H1 (cell line): ENCODE results near the gene PLCH2. TPM values are rescaled to one million over a fixed set of nuclear protein-coding genes. Genes with fewer than 3 reads are reported as not detected.

ENCODE experiments used
- CTCF ChIA-PET: fragments of 300-600 bp; sonication (Branson Sonifier 250); formaldehyde crosslinking; loops from one replicate; lab custom pipeline; 2021; ENCODE audit not compliant: partially characterized antibody; lab: Charles Lee
- POLR2A ChIA-PET: fragments of 300-600 bp; sonication (Branson Sonifier 250); formaldehyde crosslinking; loops from one replicate; lab custom pipeline; 2021; ENCODE audit warnings: inconsistent platforms; ENCODE audit not compliant: partially characterized antibody; lab: Charles Lee
- DNase-seq, 2 experiments: peaks; one replicate each; pipeline versions ENCODE4 v3.0.0 to v3.0.0-alpha.2; 2010 to 2022; ENCODE audit warnings: low spot score in 2 of 2, low read depth in 1 of 2, mixed read lengths in 1 of 2
- FAIRE-seq: peaks from 2 replicates; lab custom pipeline; 2011; peaks lifted over from hg19 to GRCh38; lab: Jason Lieb, UNC
- H2AFZ ChIP-seq: 2 replicates; pipeline ENCODE4 v1.8.1; 2012; ENCODE audit warnings: low read length, inconsistent platforms
- H2AK5ac ChIP-seq: 2 replicates; pipeline ENCODE4 v1.6.1; 2013; ENCODE audit warnings: low read depth, low read length
- H2BK120ac ChIP-seq: replicated peaks from 2 replicates; pipeline ENCODE3; 2013; ENCODE audit warnings: low read depth, low read length, inconsistent platforms
- H2BK12ac ChIP-seq: 2 replicates; pipeline ENCODE4 v1.6.1; 2013; ENCODE audit warnings: low read depth, low read length
- H2BK15ac ChIP-seq: 2 replicates; pipeline ENCODE4 v1.6.1; 2013; ENCODE audit warnings: low read length
- H2BK20ac ChIP-seq: 2 replicates; pipeline ENCODE4 v1.6.1; 2013; ENCODE audit warnings: low read length
- H2BK5ac ChIP-seq: 2 replicates; pipeline ENCODE4 v1.6.1; 2013; ENCODE audit warnings: low read depth, low read length
- H3K14ac ChIP-seq: 2 replicates; pipeline ENCODE4 v1.6.1; 2013; ENCODE audit warnings: inconsistent platforms; ENCODE audit not compliant: insufficient read length
- H3K18ac ChIP-seq: 2 replicates; pipeline ENCODE4 v1.6.1; 2013; ENCODE audit warnings: low read length; ENCODE audit errors: extremely low read depth
- H3K23ac ChIP-seq: 2 replicates; pipeline ENCODE4 v1.6.1; 2013; ENCODE audit warnings: inconsistent platforms; ENCODE audit not compliant: insufficient read length
- H3K23me2 ChIP-seq: 2 replicates; pipeline ENCODE4 v1.6.1; 2013; ENCODE audit warnings: low read depth, low read length
- H3K27ac ChIP-seq: 2 replicates; pipeline ENCODE4 v1.6.1; 2011; ENCODE audit warnings: low read depth, low read length, inconsistent platforms
- H3K27me3 ChIP-seq, 4 experiments: replicated peaks in 1 of 4; 1 replicate in 1 of 4; 2 replicates in 3 of 4; pipeline versions ENCODE4 v1.6.1 to v1.8.1; 2011 to 2013; ENCODE audit warnings: low read length in 3 of 4, mild to moderate bottlenecking in 3 of 4, inconsistent platforms in 2 of 4, mixed read lengths in 2 of 4, moderate library complexity in 1 of 4; ENCODE audit not compliant: control insufficient read depth in 3 of 4, insufficient read depth in 3 of 4; ENCODE audit errors: extremely low read depth in 1 of 4
- H3K36me3 ChIP-seq, 4 experiments: 2 replicates each; pipeline versions ENCODE4 v1.6.1 to v1.8.1; 2011 to 2013; ENCODE audit warnings: mild to moderate bottlenecking in 4 of 4, low read length in 3 of 4, moderate library complexity in 2 of 4, control low read depth in 1 of 4, inconsistent platforms in 1 of 4; ENCODE audit not compliant: insufficient read depth in 4 of 4, control insufficient read depth in 2 of 4
- H3K4ac ChIP-seq: replicated peaks from 2 replicates; pipeline ENCODE3; 2013; ENCODE audit warnings: low read length, low read depth, mixed read lengths, inconsistent platforms; ENCODE audit not compliant: insufficient read length
- H3K4me1 ChIP-seq, 4 experiments: replicated peaks in 1 of 4; 1 replicate in 1 of 4; 2 replicates in 3 of 4; pipeline versions ENCODE4 v1.6.1 to v1.8.1; 2011 to 2013; ENCODE audit warnings: low read length in 3 of 4, inconsistent platforms in 2 of 4, mixed read lengths in 1 of 4; ENCODE audit not compliant: insufficient read depth in 4 of 4, control insufficient read depth in 3 of 4
- H3K4me2 ChIP-seq, 2 experiments: 2 replicates each; pipeline versions ENCODE4 v1.6.1 to v1.8.1; 2011 to 2013; ENCODE audit warnings: low read depth in 2 of 2, low read length in 2 of 2, control low read depth in 1 of 2, inconsistent platforms in 1 of 2, mild to moderate bottlenecking in 1 of 2; ENCODE audit not compliant: insufficient read depth in 1 of 2
- H3K4me3 ChIP-seq, 4 experiments: fragments of 200-600, 300-600 bp in 1 of 4; sonication (generic), shearing (Covaris generic), sonication (Bioruptor Twin) in 1 of 4; 2 replicates each; pipeline versions ENCODE4 v1.5.1 to v1.8.1; 2011 to 2016; ENCODE audit warnings: low read length in 4 of 4, low read depth in 3 of 4, control low read depth in 2 of 4, inconsistent platforms in 2 of 4, mild to moderate bottlenecking in 2 of 4, mixed read lengths in 1 of 4, moderate library complexity in 1 of 4; ENCODE audit not compliant: insufficient read depth in 2 of 4; ENCODE audit errors: extremely low read depth in 1 of 4
- H3K56ac ChIP-seq: replicated peaks from 2 replicates; pipeline ENCODE3; 2013; ENCODE audit warnings: low read depth, mild to moderate bottlenecking, mixed read lengths, low read length, inconsistent platforms; ENCODE audit not compliant: insufficient read length
- H3K79me1 ChIP-seq: 2 replicates; pipeline ENCODE4 v1.6.1; 2013; ENCODE audit warnings: low read depth, low read length, control low read depth
- H3K79me2 ChIP-seq, 2 experiments: 2 replicates each; pipeline versions ENCODE4 v1.6.1 to v1.8.1; 2012 to 2013; ENCODE audit warnings: low read length in 2 of 2, mild to moderate bottlenecking in 2 of 2, inconsistent platforms in 1 of 2; ENCODE audit not compliant: insufficient read depth in 2 of 2, control insufficient read depth in 1 of 2
- H3K9ac ChIP-seq, 4 experiments: replicated peaks in 1 of 4; 1 replicate in 1 of 4; 2 replicates in 3 of 4; pipeline versions ENCODE4 v1.6.1 to v1.8.1; 2011 to 2013; ENCODE audit warnings: low read depth in 3 of 4, low read length in 3 of 4, control low read depth in 2 of 4, mild to moderate bottlenecking in 2 of 4, moderate library complexity in 2 of 4, inconsistent platforms in 1 of 4; ENCODE audit errors: extremely low read depth in 1 of 4
- H3K9me3 ChIP-seq, 2 experiments: 2 replicates each; pipeline versions ENCODE4 v1.6.1 to v1.8.1; 2012 to 2013; ENCODE audit warnings: mild to moderate bottlenecking in 2 of 2, moderate library complexity in 2 of 2, control low read depth in 1 of 2, inconsistent platforms in 1 of 2, low read depth in 1 of 2, low read length in 1 of 2, mixed read lengths in 1 of 2; ENCODE audit not compliant: insufficient read depth in 2 of 2
- H4K20me1 ChIP-seq, 2 experiments: replicated peaks in 1 of 2; 2 replicates each; pipeline versions ENCODE3 to v1.8.1; 2011 to 2013; ENCODE audit warnings: inconsistent platforms in 2 of 2, low read length in 2 of 2, mild to moderate bottlenecking in 1 of 2; ENCODE audit not compliant: insufficient read depth in 2 of 2, control insufficient read depth in 1 of 2
- H4K5ac ChIP-seq: 2 replicates; pipeline ENCODE4 v1.6.1; 2013; ENCODE audit warnings: low read length, low read depth, mixed read lengths, inconsistent platforms; ENCODE audit not compliant: insufficient read length
- H4K8ac ChIP-seq: 2 replicates; pipeline ENCODE4 v1.8.0; 2013; ENCODE audit warnings: mild to moderate bottlenecking, moderate library complexity, low read length, inconsistent platforms; ENCODE audit not compliant: insufficient read depth; ENCODE audit errors: extremely low read depth
- H4K91ac ChIP-seq: replicated peaks from 2 replicates; pipeline ENCODE3; 2013; ENCODE audit warnings: low read length, mixed read lengths, inconsistent platforms; ENCODE audit not compliant: insufficient read length
- ASH2L ChIP-seq: fragments of 200-600, 300-600 bp; sonication (generic); IDR thresholded peaks from one replicate; pipeline ENCODE4 v1.7.1; 2017; ENCODE audit warnings: low read length
- CTCF ChIP-seq, 3 experiments: IDR thresholded peaks; 1 replicate in 2 of 3; 2 replicates in 1 of 3; pipeline versions ENCODE4 v1.5.1 to v1.6.1; 2011; ENCODE audit warnings: low read length in 3 of 3, mild to moderate bottlenecking in 3 of 3, inconsistent platforms in 2 of 3, low read depth in 1 of 3, moderate library complexity in 1 of 3; ENCODE audit not compliant: insufficient read depth in 1 of 3; ENCODE audit errors: control extremely low read depth in 1 of 3
- FOSL1 ChIP-seq: IDR thresholded peaks from 2 replicates; pipeline ENCODE4 v1.6.1; 2011; ENCODE audit warnings: mild to moderate bottlenecking, low read depth, low read length, moderate library complexity; ENCODE audit not compliant: insufficient read depth
- GTF2F1 ChIP-seq: IDR thresholded peaks from 2 replicates; pipeline ENCODE4 v1.6.1; 2012; ENCODE audit warnings: low read depth, low read length, improper control_type of control experiment, borderline replicate concordance
- JUN ChIP-seq: IDR thresholded peaks from 2 replicates; pipeline ENCODE4 v1.6.1; 2011; ENCODE audit warnings: low read depth, mild to moderate bottlenecking, improper control_type of control experiment, low read length
- KDM1A ChIP-seq: fragments of 200-600, 300-600 bp; sonication (generic); IDR thresholded peaks from 2 replicates; pipeline ENCODE4 v1.7.1; 2016; ENCODE audit warnings: mild to moderate bottlenecking, low read length, borderline replicate concordance
- NANOG ChIP-seq: IDR thresholded peaks from 2 replicates; pipeline ENCODE4 v1.6.1; 2011; ENCODE audit warnings: low read length, low read depth, mild to moderate bottlenecking, inconsistent platforms; ENCODE audit not compliant: insufficient read depth, poor library complexity, severe bottlenecking
- SAP30 ChIP-seq: fragments of 300-600 bp; sonication (generic); IDR thresholded peaks from 2 replicates; pipeline ENCODE4 v1.7.1; 2012; ENCODE audit warnings: low read length, moderate library complexity, mild to moderate bottlenecking, inconsistent platforms; ENCODE audit not compliant: insufficient read depth, insufficient replicate concordance
- SP1 ChIP-seq: IDR thresholded peaks from 2 replicates; pipeline ENCODE4 v1.6.1; 2011; ENCODE audit warnings: low read depth, low read length
- SUZ12 ChIP-seq: fragments of 200-600 bp; sonication (generic); IDR thresholded peaks from 2 replicates; pipeline ENCODE4 v1.6.1; 2012; ENCODE audit warnings: mild to moderate bottlenecking, inconsistent platforms, low read length, moderate library complexity, mixed read lengths
- TEAD4 ChIP-seq: IDR thresholded peaks from 2 replicates; pipeline ENCODE4 v1.6.1; 2012; ENCODE audit warnings: low read depth, low read length, inconsistent platforms, mixed read lengths
- WGBS, 2 experiments: shearing (Covaris generic) in 1 of 2; methylation state at CpG; one replicate each; pipeline versions ENCODE4 v1.1.6 to v1.1.7; 2013 to 2015; ENCODE audit warnings: low lambda C conversion rate in 2 of 2, mixed read lengths in 2 of 2, inconsistent platforms in 1 of 2, low coverage in 1 of 2, missing lambda C conversion rate in 1 of 2; ENCODE audit not compliant: insufficient replicate concordance in 2 of 2, insufficient coverage in 1 of 2, insufficient read length in 1 of 2; ENCODE audit errors: extremely low coverage in 1 of 2, missing lambda C conversion rate in 1 of 2; 5-methylcytosine and 5-hydroxymethylcytosine counted together
- polyA plus RNA-seq, 7 experiments: library from polyadenylated mRNA; depleted of rRNA in 3 of 7; stranded (reverse) in 5 of 7; unstranded in 2 of 7; fragments of >200 nt in 5 of 7; fragments of 200-250 nt in 2 of 7; gene quantifications; 1 replicate in 5 of 7; 2 replicates in 1 of 7; 4 replicates in 1 of 7; pipeline versions ENCODE4 v1.2.1 to v1.2.3, GENCODE V29; 2011 to 2013; ENCODE audit warnings: missing spikeins in 2 of 7, mixed read lengths in 2 of 7
- total RNA-seq: library from RNA; stranded (reverse); fragmentation: NEBNext Ultra II Directional; extraction: Animal tissue kit (Norgen Biotek cat#: 25700); gene quantifications from 2 replicates; pipeline ENCODE4 v1.2.1, GENCODE V29; 2021

The PLCH2 gene
- total and polyA plus RNA-seq, 2 of the 8 experiments (the other 6 are each of a cell fraction or from before 2014, with no cell fraction given), result 0.14 to 0.19 TPM

GRCh38 chr1:2527556-2527860, 51.4 kb downstream of the PLCH2 start:
- Histone ChIP-seq H4K91ac (no peak overlapping the region), H2BK20ac (no peak overlapping the region), H3K18ac (no peak overlapping the region), H3K23ac (no peak overlapping the region), H2BK12ac (0 out of 2 replicates have a peak overlapping the region, but pooled peaks have one; percentile 17), H3K4me3 (no peak overlapping the region), H3K36me3 (no peaks in the 10 kb centered on the region), H4K8ac (no peak overlapping the region), H3K4ac (no peak overlapping the region), H2BK120ac (no peak overlapping the region), H4K5ac (no peak overlapping the region), H2AFZ (no peak overlapping the region), H2AK5ac (0 out of 2 replicates have a peak overlapping the region, but pooled peaks have one; percentile 24), H3K4me2 (peak overlapping the region in 1 of 2 experiments; percentile 78; a peak in 1 of 4 replicates), H3K9me3 (no peaks in the 10 kb centered on the region), H3K27me3 (peaks cover 30 to 58% (median 55%) of the 10 kb centered on the region in 4 experiments), H2BK15ac (no peak overlapping the region), H3K56ac (no peak overlapping the region), H3K79me1 (peaks cover 24% of the 10 kb centered on the region), H3K27ac (no peak overlapping the region), H3K4me1 (peaks cover 0 to 40% (median 21%) of the 10 kb centered on the region in 4 experiments; a peak in 6 of 7 replicates), H3K9ac (no peak overlapping the region), H3K14ac (no peak overlapping the region), H2BK5ac (no peak overlapping the region), H4K20me1 (peaks cover 29 to 45% of the 10 kb centered on the region in 2 experiments), H3K23me2 (peaks cover 7% of the 10 kb centered on the region; the same call in 1 of the 2 replicates), H3K79me2 (peaks cover 13 to 35% of the 10 kb centered on the region in 2 experiments)
- FAIRE-seq (no peak), DNase-seq (no peak)
- 83% methylated on average over 4 of the region's 4 CpGs; no CpG with 5 or more reads in 1 of the 2 experiments for WGBS, 2 experiments
- CTCF ChIA-PET, result interaction anchor here (1.0 to 4.9 kb wide), 4 partner anchors 11 to 113 kb away, joined by 3 to 27 read pairs (median 4); no protein-coding TSS in a partner anchor
- POLR2A ChIA-PET, result interaction anchor here (0.6 to 3.2 kb wide), 3 partner anchors 8 to 24 kb away, joined by 3 to 13 read pairs (median 8); no protein-coding TSS in a partner anchor
- no peak for TF ChIP-seq ASH2L
- TF ChIP-seq KDM1A, result no peak
- TF ChIP-seq SP1, result no peak
- TF ChIP-seq TEAD4, result no peak
- TF ChIP-seq NANOG, result no peak
- TF ChIP-seq CTCF (IDR thresholded peaks at IDR 0.05; ENCODE audit: control extremely low read depth in 1 of 3, insufficient read depth in 1 of 3, low read depth in 1 of 3, low read length in 3 of 3), result no peak
- TF ChIP-seq FOSL1, result no peak
- no peak for TF ChIP-seq SUZ12
- no peak for TF ChIP-seq SAP30
- TF ChIP-seq GTF2F1, result no peak
- TF ChIP-seq JUN, result no peak
